Vagina (tissue), 2 donors: ENCODE data around the gene CRACDL.

Source experiments
- POLR2A ChIP-seq, 2 donors: fragments of 450-650 bp; IDR thresholded peaks; one replicate each; pipeline ENCODE4 v1.6.1; 2017; ENCODE audit warnings: antibody characterized with exemption in 2 of 2, mild to moderate bottlenecking in 2 of 2, moderate library complexity in 2 of 2
- TF ChIP-seq, protein P1 (sequence below), 3 experiments: fragments of 450-650 bp in 2 of 3; fragments of 200-600 bp in 1 of 3; sonication (generic) in 1 of 3; IDR thresholded peaks; one replicate each; pipeline ENCODE4 v1.5.1; 2017 to 2019; ENCODE audit warnings: antibody characterized with exemption in 3 of 3, mild to moderate bottlenecking in 2 of 3, moderate library complexity in 2 of 3

- TF ChIP-seq POLR2A (IDR thresholded peaks at IDR 0.05) = no peak
- TF ChIP-seq, protein P1, sequence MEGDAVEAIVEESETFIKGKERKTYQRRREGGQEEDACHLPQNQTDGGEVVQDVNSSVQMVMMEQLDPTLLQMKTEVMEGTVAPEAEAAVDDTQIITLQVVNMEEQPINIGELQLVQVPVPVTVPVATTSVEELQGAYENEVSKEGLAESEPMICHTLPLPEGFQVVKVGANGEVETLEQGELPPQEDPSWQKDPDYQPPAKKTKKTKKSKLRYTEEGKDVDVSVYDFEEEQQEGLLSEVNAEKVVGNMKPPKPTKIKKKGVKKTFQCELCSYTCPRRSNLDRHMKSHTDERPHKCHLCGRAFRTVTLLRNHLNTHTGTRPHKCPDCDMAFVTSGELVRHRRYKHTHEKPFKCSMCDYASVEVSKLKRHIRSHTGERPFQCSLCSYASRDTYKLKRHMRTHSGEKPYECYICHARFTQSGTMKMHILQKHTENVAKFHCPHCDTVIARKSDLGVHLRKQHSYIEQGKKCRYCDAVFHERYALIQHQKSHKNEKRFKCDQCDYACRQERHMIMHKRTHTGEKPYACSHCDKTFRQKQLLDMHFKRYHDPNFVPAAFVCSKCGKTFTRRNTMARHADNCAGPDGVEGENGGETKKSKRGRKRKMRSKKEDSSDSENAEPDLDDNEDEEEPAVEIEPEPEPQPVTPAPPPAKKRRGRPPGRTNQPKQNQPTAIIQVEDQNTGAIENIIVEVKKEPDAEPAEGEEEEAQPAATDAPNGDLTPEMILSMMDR (IDR thresholded peaks at IDR 0.05) = no peak
Observed at GRCh38 chr2:98917031-98917471, 19.0 kb downstream of the CRACDL start.
